ENCODE results near the gene SORBS2. TPM values are rescaled to one million over a fixed set of nuclear protein-coding genes. Genes with fewer than 3 reads are reported as not detected.

Gene SORBS2
- total and polyA plus RNA-seq, 2 of the 8 experiments (the other 6 are each of a cell fraction or from before 2014, with no cell fraction given) = 73.0 to 87.1 TPM

- no peak for TF ChIP-seq MAX (IDR thresholded peaks at IDR 0.05)
- no peak for TF ChIP-seq CHD1 (IDR thresholded peaks at IDR 0.05; ENCODE audit: low read depth, low read length)
- no peak for TF ChIP-seq EP300 (IDR thresholded peaks at IDR 0.05; ENCODE audit: borderline replicate concordance in 1 of 2, low read depth in 2 of 2, low read length in 2 of 2)
- TF ChIP-seq KDM4A (IDR thresholded peaks at IDR 0.05; ENCODE audit: low read depth, low read length, severe bottlenecking) = no peak
Measured at GRCh38 chr4:185755451-185755850, 56.5 kb downstream of the SORBS2 start (continued).
